K562 (cell line): ENCODE data around the gene C1QTNF12. TPM values are rescaled to one million over a fixed set of nuclear protein-coding genes. Genes with fewer than 3 reads are reported as not detected.
A peak's percentile ranks its signal among the peaks of the same experiment; 100 is the strongest.

Source experiments
- BACH1 ChIP-seq: fragments of 200-800 bp; sonication (Bioruptor generic); IDR thresholded peaks from 2 replicates; pipeline ENCODE4 v1.6.1; 2016; ENCODE audit warnings: missing genetic modification characterization, missing compliant biosample characterization
- DLX4 ChIP-seq: fragments of 250-450 bp; sonication (Bioruptor Pico); IDR thresholded peaks from 2 replicates; pipeline ENCODE4 v1.6.1; 2021; ENCODE audit warnings: mild to moderate bottlenecking
- ESRRA ChIP-seq: fragments of 450-650 bp; IDR thresholded peaks from 2 replicates; pipeline ENCODE4 v1.6.1; 2014; ENCODE audit warnings: low read depth, mild to moderate bottlenecking, moderate library complexity, borderline replicate concordance
- ESRRB ChIP-seq: fragments of 250-450 bp; sonication (Bioruptor Pico); IDR thresholded peaks from 2 replicates; pipeline ENCODE4 v1.5.0; 2020; ENCODE audit warnings: mild to moderate bottlenecking, moderate library complexity, borderline replicate concordance
- GABPB2 ChIP-seq: fragments of 250-450 bp; sonication (Bioruptor Pico); conservative IDR thresholded peaks from 2 replicates; pipeline ENCODE4 v1.5.1; 2021; ENCODE audit warnings: mild to moderate bottlenecking
- HIVEP1 ChIP-seq: fragments of 250-450 bp; sonication (Bioruptor Pico); IDR thresholded peaks from 2 replicates; pipeline ENCODE4 v1.4.0; 2020; ENCODE audit warnings: mild to moderate bottlenecking
- HMBOX1 ChIP-seq: sonication (generic); IDR thresholded peaks from 2 replicates; pipeline ENCODE4 v1.6.1; 2016
- KLF6 ChIP-seq: fragments of 250-450 bp; sonication (Bioruptor Pico); IDR thresholded peaks from 2 replicates; pipeline ENCODE4 v1.4.0; 2020; ENCODE audit warnings: mild to moderate bottlenecking, moderate library complexity, borderline replicate concordance
- MEF2D ChIP-seq: conservative IDR thresholded peaks from 2 replicates; pipeline ENCODE4 v1.6.1; 2016; ENCODE audit warnings: low read depth, missing genetic modification characterization, missing compliant biosample characterization
- NR2C1 ChIP-seq, 2 experiments: fragments of 450-650 bp; IDR thresholded peaks; 2 replicates each; pipeline ENCODE4 v1.6.1; 2017; ENCODE audit warnings: mild to moderate bottlenecking in 2 of 2, antibody characterized with exemption in 1 of 2, inconsistent platforms in 1 of 2, missing compliant biosample characterization in 1 of 2, missing genetic modification characterization in 1 of 2
- NR2F6 ChIP-seq: fragments of 450-650 bp; formaldehyde crosslinking; IDR thresholded peaks from 2 replicates; pipeline ENCODE4 v1.4.0; 2020; ENCODE audit warnings: mild to moderate bottlenecking
- NUFIP1 ChIP-seq: fragments of 450-650 bp; IDR thresholded peaks from 2 replicates; pipeline ENCODE4 v1.6.1; 2018; ENCODE audit not compliant: partially characterized antibody
- PCBP1 ChIP-seq: fragments of 200-400 bp; formaldehyde crosslinking; IDR thresholded peaks from 2 replicates; pipeline ENCODE4 v1.6.1; 2018; ENCODE audit warnings: mild to moderate bottlenecking, low read depth, low read length; ENCODE audit not compliant: poor library complexity, severe bottlenecking
- PHF20 ChIP-seq: fragments of 450-650 bp; IDR thresholded peaks from 2 replicates; pipeline ENCODE4 v1.6.1; 2018; ENCODE audit not compliant: partially characterized antibody
- POLR2A ChIP-seq: fragments of 450-650 bp; conservative IDR thresholded peaks from 2 replicates; pipeline ENCODE4 v1.6.1; 2016
- PTRF ChIP-seq: fragments of 450-650 bp; IDR thresholded peaks from 2 replicates; pipeline ENCODE4 v1.6.1; 2016; ENCODE audit warnings: mild to moderate bottlenecking, missing genetic modification characterization, missing compliant biosample characterization
- SAFB ChIP-seq: fragments of 200-400 bp; formaldehyde crosslinking; IDR thresholded peaks from 2 replicates; pipeline ENCODE4 v1.6.1; 2017; ENCODE audit warnings: low read depth, low read length, borderline replicate concordance
- SFPQ ChIP-seq: fragments of 200-400 bp; formaldehyde crosslinking; IDR thresholded peaks from 2 replicates; pipeline ENCODE4 v1.6.1; 2017; ENCODE audit warnings: mild to moderate bottlenecking, low read depth, low read length, moderate library complexity
- SMARCA5 ChIP-seq: fragments of 450-650 bp; IDR thresholded peaks from 2 replicates; pipeline ENCODE4 v1.6.1; 2016
- SOX6 ChIP-seq: fragments of 450-650 bp; IDR thresholded peaks from 2 replicates; pipeline ENCODE4 v1.6.1; 2014; ENCODE audit warnings: mild to moderate bottlenecking
- SPI1 ChIP-seq: IDR thresholded peaks from 2 replicates; pipeline ENCODE4 v1.6.1; 2011; ENCODE audit warnings: low read depth, low read length, control low read depth, borderline replicate concordance
- ZBTB2 ChIP-seq: fragments of 450-650 bp; IDR thresholded peaks from 2 replicates; pipeline ENCODE4 v1.6.1; 2016; ENCODE audit warnings: antibody characterized with exemption
- ZNF124 ChIP-seq: sonication (generic); formaldehyde crosslinking; IDR thresholded peaks from 2 replicates; pipeline ENCODE4 v1.8.1; 2022; ENCODE audit warnings: missing genetic modification reagents
- ZNF143 ChIP-seq: sonication (generic); formaldehyde crosslinking; IDR thresholded peaks from 2 replicates; pipeline ENCODE4 v1.9.0; 2022; ENCODE audit warnings: mild to moderate bottlenecking, missing genetic modification reagents
- ZNF232 ChIP-seq: sonication (generic); formaldehyde crosslinking; IDR thresholded peaks from 2 replicates; pipeline ENCODE4 v1.8.0; 2022; ENCODE audit warnings: mild to moderate bottlenecking, missing genetic modification reagents
- ZNF589 ChIP-seq: fragments of 200-800 bp; sonication (Bioruptor generic); IDR thresholded peaks from 2 replicates; pipeline ENCODE4 v1.6.1; 2016; ENCODE audit warnings: low read depth, missing genetic modification characterization, missing compliant biosample characterization
- polyA plus RNA-seq, 8 experiments: library from polyadenylated mRNA; depleted of rRNA in 4 of 8; stranded (reverse) in 5 of 8; unstranded in 3 of 8; fragments of >200 nt; fragmentation: Nextera tagmentation in 2 of 8; fragmentation: Illumina TruSeq in 1 of 8; extraction: Ambion mirVana in 2 of 8; extraction: Trizol in 1 of 8; gene quantifications; 2 replicates each; pipeline versions ENCODE4 v1.2.1 to v1.2.3, GENCODE V29; 2011 to 2014; ENCODE audit warnings: inconsistent platforms in 1 of 8, missing spikeins in 1 of 8
- total RNA-seq, 7 experiments: library from RNA; depleted of rRNA in 6 of 7; stranded (reverse); fragments of >200 nt in 6 of 7; fragmentation: Illumina TruSeq in 2 of 7; extraction: Trizol in 2 of 7; gene quantifications; 2 replicates each; pipeline versions ENCODE4 v1.2.1 to v1.2.3, GENCODE V29; 2011 to 2021; ENCODE audit warnings: low replicate concordance in 1 of 7

Gene C1QTNF12
- total and polyA plus RNA-seq, 9 of the 15 experiments (the other 6 are each of a cell fraction or from before 2014, with no cell fraction given) = 0.11 to 4.3 (median 0.93) TPM; not detected in 3

- TF ChIP-seq HIVEP1 (no peak), BACH1 (tag) (no peak), MEF2D (tag) (no peak), NR2F6 (CRISPR knock-in tag) (no peak), ZBTB2 (peak; percentile 46; the same call in 1 of the 2 replicates), ESRRA (no peak), PHF20 (no peak), DLX4 (CRISPR knock-in tag) (no peak), KLF6 (CRISPR knock-in tag) (no peak), POLR2A (peak; percentile 49), ZNF143 (CRISPR knock-in tag) (no peak), SOX6 (no peak), HMBOX1 (no peak), ZNF124 (CRISPR knock-in tag) (peak; percentile 50; the same call in 1 of the 2 replicates), PTRF (no peak), NUFIP1 (no peak), ZNF232 (CRISPR knock-in tag) (no peak), ZNF589 (CRISPR knock-in tag) (no peak), NR2C1 (IDR thresholded peaks at IDR 0.05) (no peak), NR2C1 (tag; IDR thresholded peaks at IDR 0.05) (no peak), SMARCA5 (no peak), SFPQ (no peak), SAFB (peak; percentile 63; the same call in 1 of the 2 replicates), SPI1 (no peak), ESRRB (no peak), GABPB2 (CRISPR knock-in tag) (no peak), PCBP1 (no peak)
Measured at GRCh38 chr1:1291548-1292441, 45.3 kb upstream of the C1QTNF12 start (continued).
